GM21737 (cell line): ENCODE data around the gene GDF2.

Experiments used
- ATAC-seq: cut with Tn5 transposase; IDR thresholded peaks from one replicate; pipeline ENCODE4 v1.9.1; 2021; ENCODE audit warnings: mild to moderate bottlenecking, moderate library complexity; ENCODE audit not compliant: unreplicated experiment

The GDF2 gene

DNA sequence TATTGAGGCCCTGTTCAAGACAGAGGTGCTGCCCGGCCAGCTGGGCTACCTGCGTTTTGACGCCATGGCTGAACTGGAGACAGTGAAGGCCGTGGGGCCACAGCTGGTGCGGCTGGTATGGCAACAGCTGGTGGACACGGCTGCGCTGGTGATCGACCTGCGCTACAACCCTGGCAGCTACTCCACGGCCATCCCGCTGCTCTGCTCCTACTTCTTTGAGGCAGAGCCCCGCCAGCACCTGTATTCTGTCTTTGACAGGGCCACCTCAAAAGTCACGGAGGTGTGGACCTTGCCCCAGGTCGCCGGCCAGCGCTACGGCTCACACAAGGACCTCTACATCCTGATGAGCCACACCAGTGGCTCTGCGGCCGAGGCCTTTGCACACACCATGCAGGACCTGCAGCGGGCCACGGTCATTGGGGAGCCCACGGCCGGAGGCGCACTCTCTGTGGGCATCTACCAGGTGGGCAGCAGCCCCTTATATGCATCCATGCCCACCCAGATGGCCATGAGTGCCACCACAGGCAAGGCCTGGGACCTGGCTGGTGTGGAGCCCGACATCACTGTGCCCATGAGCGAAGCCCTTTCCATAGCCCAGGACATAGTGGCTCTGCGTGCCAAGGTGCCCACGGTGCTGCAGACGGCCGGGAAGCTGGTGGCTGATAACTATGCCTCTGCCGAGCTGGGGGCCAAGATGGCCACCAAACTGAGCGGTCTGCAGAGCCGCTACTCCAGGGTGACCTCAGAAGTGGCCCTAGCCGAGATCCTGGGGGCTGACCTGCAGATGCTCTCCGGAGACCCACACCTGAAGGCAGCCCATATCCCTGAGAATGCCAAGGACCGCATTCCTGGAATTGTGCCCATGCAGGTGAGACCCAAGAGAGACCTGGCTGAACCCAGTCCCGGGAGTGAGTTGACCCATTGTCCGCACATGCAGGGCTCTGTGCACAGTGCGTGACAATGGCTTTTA, 28.7 kb downstream of the GDF2 start:
- ATAC-seq = no peak

DNA sequence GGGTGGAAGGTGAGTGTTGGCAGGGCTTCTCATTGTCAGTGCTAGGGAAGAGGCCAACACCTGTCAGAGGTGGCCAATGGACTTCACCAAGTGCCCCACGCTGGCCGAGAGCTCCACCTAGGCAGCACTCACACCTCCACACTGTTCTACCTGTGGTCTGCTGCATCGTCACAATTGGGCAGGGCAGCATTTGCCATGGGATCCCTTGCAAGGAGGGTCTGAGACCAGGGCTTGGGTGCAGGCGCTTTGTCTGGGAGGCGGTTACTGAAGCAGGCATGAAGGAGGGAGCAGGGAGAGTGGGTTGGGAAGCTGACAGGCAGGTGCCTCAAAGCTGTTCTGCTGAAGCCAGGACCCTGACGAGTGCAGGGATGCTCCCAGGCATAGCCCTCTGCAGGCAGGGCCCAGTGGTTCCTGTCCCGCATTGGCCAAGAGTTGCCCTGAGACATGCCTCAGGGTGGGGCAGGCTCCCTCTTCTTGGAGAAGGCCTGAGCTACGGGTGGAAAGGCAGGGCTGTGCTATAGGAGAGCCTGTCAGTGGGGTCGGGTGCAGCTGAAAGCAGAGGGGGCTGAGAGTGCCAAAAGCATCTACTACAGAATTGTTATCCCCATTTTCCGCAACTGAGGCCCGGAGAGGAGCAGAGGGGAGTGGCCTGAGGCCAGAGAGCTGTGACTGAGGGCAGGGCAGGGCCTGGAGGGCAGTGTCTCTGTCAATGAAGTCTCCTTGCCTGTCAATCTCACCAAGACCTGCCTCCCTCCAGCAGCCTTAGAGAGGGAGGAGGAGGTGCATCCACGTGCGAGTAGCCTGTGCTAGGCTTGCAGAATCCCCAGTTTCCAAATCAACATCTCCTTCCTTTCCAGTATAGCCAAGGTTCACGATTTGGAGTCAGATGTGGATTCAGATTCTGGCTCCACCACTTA, 29.9 kb downstream of the GDF2 start:
- no peak for ATAC-seq

DNA sequence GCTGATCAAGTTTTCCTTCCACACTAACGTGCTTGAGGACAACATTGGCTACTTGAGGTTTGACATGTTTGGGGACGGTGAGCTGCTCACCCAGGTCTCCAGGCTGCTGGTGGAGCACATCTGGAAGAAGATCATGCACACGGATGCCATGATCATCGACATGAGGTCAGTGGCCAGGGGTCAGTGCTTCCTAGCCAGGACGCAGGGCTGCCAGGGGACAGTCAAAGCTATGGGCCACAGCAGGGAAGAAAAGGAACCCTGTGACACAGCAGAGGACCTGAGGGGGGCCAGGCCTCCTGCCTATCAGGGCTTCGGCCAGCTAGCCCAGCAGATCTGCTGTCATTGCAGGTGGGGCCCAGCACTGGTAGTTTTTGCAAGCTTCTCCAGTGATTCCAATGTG, 31.1 kb downstream of the GDF2 start:
- no peak for ATAC-seq

DNA sequence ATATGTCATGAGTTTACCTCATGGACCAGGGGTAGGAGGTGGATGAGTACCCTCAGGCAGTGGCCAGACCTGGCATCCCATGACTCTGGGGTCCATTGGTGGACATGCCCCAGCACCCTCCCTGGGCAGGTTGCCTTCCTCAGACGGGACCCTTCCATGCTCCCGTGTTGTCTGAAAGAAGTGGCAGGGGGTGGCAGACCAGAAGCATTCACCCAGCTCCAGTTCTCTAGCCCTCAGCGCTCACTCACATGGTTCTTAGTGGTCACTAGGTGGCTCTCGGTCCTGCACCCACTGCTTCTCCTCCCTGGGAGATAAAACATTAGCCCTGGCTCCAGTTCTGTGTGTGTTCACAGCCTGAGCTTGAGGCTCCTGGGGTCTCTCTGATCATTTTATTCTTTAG, 31.9 kb downstream of the GDF2 start:
- no peak for ATAC-seq

DNA sequence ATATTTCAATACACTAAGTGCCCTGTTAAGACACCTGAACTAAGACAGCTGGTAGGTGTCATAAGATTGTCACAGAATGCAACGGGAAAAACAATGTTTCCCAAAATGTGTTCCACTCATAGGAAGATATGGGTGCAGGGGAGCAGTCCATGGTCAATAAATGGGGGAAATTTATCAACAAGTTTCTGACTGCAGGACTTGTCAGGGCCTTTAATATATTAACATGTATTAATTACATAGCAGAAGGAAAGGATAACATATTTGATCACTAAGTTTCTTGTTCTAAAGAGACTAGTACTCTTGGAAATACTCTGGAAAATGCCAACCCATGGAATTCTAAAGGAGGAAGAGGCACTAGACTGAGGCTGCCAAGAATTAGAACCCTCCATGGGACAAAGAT, 32.6 kb downstream of the GDF2 start:
- ATAC-seq = no peak

DNA sequence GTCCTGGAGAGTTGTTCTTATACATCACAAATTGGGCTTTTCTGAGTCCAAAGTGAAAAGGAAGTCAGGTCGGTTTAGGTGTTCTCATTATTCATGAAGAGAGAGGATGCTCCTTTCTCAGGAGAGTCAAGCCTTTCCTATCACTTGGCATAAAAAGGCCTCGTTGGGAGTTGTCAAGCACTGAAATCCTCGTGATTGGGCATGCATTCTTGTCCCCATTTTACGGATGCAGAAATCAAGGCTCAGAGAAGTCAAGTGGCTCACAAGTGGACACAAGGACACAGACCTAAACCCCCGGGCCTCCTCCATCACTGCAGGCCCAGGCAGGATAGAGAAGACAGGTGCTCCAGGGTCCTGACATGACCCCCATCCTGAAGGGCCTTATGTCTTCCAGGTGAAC, 34.5 kb downstream of the GDF2 start:
- ATAC-seq = no peak

DNA sequence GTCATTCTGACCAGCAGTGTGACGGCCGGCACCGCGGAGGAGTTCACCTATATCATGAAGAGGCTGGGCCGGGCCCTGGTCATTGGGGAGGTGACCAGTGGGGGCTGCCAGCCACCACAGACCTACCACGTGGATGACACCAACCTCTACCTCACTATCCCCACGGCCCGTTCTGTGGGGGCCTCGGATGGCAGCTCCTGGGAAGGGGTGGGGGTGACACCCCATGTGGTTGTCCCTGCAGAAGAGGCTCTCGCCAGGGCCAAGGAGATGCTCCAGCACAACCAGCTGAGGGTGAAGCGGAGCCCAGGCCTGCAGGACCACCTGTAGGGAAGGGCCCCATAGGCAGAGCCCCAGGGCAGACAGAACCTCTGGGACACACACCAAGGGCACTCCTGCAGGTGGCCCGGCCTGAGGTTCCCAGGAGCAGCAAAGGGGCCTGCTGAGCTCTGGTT, 34.9 kb downstream of the GDF2 start:
- no peak for ATAC-seq

DNA sequence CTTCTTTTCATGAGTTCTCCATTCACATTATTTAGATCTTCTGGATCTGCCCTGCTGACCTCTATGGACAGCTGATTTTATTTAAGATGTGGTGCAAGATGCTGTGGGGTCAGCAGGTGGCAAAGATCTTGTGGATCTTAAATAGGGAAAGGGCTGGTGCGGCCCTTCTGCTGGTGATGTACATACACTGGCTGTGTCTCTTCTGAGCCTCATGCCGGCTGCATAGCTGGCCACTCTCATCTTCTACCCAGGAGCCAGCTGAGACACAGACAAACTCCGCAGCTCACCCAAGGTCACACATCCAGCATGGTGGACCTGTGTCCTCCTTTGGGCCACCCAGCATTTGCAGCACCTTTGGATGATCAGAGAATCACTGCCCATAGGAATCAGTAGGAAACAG, 35.7 kb downstream of the GDF2 start:
- no peak for ATAC-seq

DNA sequence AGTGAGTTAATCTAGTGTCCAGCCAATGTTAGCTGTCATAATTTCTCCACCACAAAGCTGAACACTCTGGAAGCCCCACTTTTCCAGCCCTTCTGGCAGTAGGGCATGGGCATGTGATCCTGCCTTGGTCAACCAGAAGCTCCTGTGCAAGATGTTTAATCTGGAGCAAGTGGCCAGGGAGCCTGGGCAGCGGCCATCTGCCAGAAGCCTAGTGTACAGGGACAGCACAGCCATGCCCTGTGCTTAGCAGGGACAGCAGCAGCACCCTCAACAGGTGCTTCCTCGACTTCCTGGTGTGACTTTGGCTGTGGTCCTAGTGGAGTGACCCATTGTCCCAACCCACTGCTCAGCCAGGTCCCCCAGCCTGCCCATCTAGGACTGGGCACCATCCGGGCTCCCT, 36.2 kb downstream of the GDF2 start:
- ATAC-seq = no peak

DNA sequence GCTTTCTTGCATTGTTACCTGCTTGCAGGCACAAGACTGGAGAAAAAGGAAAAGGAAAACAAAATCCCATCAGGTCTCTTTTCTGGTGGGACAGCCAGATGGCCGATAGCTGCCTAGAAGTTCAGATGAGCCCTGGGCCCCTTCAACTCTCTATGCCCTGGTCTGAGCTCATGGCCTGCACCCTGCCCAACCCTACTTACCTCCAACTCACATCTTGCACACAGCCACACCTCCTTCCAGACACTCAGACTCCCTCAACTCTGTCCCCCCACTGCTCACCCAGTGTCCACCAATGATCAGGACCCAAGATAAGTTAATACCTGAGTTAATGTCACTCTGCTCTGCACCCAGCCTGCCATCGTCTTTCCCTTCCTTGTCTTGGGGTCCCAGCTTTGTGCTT, 36.8 kb downstream of the GDF2 start:
- no peak for ATAC-seq

DNA sequence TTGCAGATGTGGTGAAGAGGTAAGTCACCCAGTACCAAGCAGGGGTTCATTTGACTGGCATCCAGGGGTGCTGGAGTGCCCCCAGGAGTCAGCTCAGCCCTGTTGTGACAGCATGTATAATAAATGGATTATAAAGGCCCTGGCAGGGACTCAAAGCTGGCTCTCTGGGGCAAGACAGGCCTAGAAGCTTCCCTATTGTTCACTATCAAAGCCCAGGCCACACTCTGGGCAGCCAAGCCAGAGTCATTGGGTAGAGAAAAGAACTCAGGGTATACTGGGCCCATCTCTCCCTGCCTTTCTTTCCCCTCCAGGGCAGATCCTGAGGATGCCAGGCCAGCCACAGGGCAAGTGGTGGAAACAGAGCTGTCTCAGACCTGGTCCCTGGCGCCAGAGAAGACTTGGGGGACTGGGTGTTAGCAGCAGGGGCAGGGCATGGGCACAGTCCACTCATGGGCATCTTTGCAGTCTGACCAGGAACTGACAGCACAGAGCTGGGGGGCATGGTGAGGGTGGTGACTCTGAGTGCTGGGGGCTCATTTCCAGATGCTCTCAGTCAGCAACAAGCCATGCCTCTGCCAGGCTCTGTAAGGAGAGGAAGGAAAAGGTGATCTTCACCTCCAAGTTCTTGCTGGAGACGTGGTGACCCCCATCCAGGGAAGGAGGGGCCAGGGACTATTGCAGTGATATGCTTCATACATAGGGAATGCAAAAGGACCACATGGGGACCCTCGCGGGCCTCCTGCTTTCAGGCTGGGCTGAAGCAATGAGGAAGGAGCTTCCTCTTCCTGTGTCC, 37.6 kb downstream of the GDF2 start:
- ATAC-seq = no peak

DNA sequence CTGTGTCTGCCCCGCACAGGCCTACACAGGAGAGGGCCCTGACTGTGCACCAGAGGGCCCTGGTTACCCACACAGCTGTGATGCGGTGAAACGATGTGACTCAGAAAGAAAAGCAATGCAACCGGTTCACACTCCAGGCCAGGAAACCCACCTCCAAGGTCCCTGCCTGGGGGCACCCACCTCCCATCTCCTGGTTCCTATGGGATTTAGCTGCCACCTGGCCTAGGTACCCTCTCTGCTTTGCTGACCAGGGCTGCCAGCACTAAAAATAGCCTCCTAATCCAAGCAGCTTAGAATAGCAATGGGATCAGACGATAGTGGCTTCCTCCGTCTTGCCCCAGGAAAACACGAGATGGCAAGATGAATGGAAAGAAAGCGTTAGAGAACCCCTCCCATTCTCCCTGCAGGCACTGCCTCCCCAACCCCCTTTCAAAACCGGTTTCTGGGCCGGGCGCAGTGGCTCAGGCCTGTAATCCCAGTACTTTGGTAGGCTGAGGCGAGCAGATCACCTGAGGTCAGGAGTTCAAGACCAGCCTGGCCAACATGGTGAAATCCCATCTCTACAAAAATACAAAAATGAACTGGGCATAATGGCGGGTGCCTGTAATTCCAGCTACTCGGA, 38.3 kb downstream of the GDF2 start:
- no peak for ATAC-seq

DNA sequence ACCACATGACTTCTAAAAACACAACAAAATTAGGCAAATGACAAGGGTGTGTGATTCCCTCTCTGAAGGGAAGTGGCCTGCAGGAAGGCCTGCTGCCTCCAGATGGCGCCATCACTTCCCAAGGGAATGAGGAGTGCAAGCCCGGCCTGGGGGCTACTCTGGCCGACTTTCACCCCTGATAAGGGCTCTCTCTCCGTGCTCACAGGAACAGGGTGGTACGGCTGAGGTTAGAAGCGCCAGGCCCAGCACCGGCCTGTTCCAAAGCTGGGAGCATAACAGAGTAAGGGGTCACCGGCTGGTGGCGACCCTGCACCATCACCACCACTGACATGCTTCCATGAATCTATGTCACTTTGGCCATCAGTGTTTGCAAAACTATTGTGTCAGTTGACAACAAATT, 39.0 kb downstream of the GDF2 start:
- no peak for ATAC-seq

DNA sequence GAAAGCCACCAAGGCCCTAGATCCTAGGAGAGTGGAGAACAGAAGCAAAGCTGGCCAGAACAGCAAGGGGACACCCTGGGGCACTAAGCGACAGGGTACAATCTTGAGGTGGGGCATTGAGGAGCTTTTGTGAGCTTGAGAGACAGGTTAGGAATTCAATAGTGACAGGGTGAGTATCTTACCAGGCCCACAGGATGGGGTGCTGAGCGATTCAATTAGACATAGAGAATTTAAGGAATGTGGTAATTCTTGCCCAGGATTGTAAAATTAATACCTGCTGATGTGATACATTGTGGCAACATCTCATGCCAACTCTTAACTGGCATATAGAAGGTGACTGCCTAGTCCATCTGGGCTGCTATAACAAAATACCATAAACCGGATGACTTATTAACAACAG, 39.9 kb downstream of the GDF2 start:
- ATAC-seq = no peak

DNA sequence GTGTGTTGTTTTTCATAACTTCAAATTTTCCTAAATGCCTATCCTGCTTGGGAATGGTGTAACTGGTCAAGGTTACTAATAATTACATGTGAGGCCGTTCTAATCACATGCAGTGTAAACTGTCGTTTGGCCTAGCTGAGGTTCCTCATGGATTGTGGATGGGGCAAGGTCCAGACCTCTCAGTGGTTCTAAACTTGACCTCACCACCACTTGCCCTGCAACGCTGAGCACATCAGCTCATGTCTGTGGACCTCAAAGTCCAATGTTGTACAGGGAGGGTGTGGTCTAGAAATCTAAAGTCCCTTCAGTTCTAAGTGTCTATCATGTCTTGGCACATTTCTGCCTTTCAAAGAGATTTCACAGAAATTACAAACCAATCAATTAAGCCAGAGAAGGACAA, 41.5 kb downstream of the GDF2 start:
- no peak for ATAC-seq

DNA sequence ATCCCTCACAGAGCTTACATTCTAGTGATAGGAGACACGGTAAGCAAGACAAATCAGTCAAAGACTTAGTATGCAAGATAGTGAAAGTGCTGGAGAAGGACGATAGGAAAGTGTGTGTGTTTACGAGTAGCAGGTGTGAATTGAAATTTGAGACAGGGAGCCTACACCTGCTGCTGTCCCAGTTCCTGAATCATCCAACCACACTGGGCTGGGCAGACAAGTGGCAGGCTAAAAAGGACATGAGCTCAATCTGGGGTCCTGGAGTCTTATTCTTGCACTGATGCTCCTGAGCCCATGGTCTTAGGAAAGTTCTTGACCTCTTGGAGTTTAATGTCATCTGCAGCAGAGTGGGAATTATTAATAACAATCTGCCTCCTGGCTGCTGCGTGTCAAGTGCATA, 42.1 kb downstream of the GDF2 start:
- ATAC-seq = no peak

DNA sequence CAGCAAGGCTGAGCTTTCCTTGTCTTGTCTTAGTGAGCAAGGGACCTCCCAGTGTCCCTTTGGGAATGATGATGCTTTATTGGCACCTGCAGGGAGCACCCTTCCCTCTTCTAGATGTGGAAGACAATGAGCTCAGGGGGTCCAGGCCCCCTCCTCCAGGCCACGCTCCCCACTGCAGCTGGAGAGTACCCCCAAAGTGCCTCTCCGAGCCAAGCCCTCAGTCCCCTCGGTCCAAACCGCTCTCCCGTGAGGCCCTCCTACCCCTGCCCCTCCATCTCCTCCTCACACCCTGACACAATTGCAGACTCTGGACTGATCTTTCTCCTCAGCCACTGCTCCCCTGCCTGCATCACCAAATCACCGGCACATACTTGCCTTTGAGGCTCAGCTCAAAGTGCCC, 42.7 kb downstream of the GDF2 start:
- ATAC-seq = no peak

DNA sequence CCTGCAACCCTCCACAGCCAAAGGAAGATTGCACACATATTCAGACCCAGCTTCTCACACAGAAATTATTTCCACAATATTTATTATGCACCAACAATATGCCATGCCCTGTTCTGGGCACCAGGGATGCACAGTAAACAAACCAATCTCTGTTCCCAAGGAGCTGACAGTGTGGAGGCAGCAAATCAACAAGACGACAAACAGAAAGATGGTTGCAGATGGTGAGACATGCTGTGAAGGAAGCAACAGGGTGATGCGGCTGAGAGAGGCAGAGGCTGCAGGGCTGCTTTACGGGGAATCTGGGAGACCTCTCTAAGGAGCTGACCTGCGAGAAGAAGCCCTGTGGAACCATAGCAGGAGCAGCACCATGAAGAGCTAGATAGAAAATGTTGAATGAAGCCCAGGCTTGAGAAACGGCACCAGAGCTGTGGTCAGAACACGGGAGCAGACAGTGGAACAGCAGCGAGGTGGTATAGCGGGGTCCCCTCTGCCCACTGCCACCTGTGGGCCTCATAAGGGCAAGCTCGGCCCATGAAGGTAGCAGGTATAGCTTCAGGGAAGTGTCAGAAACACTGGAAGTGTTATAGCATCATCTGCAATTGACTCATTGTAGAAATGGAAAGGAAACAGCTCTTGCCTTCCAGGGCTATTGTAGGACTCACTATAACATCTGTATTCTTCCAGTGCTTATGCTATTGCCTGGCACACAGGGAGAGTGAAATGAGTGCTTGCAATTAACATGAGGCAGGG, 43.4 kb downstream of the GDF2 start:
- no peak for ATAC-seq

DNA sequence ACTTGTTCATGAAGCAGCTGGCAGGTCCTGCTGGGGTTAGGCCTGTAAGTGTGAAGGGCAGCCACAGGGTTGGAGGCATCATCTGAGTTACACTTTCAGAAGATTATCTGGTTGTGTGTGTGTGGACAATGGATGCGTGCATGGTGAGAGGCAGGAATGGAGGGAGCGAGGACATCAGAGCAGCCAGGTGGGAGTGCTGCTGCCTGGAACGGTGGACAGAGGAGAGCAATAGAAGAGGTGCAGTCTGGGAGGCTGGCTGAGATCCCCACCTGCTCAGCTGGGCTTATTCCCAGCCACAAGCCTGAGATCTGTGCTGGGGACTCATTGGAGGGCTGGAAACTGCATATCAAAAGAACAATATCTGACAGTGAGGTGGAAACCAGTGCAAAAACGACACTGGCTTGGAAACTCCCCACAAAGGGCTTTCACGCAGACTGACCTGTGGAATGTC, 44.0 kb downstream of the GDF2 start:
- no peak for ATAC-seq
